CD4-positive, alpha-beta T cell treated with Interleukin-6 for 4 hours (primary cell): Measurements from ENCODE around the gene CCDC146.
"Not testable (repeated sequence)": the region's sequence is repeated elsewhere in the genome, so short reads cannot be mapped to it uniquely, and the experiment has no call there.

Source experiments
- DNase-seq: peaks from one replicate; pipeline ENCODE4 v3.0.0-alpha.2; 2020; ENCODE audit warnings: mixed read lengths

Gene CCDC146

DNA sequence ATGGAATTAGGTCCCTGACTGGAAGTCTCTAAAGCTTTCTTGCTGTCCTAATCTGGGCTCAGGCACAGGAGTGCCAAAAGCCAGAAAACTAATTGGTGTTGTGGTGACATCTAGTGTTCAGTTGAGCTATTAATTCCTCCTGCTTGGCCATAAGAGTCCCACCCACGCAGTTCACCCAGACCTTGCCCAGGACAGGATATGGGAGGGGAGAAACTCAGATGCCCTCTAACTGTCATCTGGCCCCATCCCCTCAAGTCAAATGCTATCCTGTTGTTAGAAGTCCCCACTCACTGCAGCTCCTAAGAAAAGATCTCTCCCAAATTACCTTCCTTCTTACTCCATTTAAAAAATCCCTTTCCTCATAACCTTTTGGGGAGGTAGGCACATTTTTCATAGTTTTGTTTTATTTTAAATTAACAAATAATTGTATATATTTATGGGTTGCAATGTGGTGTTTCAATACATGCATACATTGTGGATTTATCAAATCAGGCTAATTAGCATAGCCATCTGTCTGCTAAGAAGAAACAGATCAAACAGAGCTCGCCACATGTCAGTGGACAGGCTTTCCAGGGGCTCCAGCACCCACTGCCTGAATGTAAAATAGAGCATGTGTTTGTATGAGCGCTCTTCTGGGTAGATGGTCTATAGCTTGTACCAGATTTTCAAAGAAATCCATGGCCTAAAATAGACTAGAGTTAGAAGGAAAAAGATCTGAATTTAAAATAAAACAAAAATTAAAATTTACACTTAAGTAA is 209.7 kb downstream of the CCDC146 start:
- peak; percentile 48 for DNase-seq

DNA sequence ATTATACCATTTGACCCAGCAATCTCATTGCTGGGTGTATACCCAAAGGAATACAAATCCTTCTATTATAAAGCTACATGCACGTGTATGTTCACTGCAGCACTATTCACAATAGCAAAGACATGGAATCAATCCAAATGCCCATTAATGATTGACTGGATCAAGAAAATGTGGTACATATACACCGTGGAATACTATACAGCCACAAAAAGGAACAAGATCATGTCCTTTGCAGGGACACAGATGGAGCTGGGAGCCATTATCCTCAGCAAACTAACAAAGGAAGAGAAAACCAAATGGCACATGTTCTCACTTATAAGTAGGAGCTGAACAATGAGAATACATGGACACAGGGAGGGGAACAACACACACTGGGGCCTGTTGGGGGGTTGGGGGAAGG is 211.6 kb downstream of the CCDC146 start:
- DNase-seq, result not testable (repeated sequence)

DNA sequence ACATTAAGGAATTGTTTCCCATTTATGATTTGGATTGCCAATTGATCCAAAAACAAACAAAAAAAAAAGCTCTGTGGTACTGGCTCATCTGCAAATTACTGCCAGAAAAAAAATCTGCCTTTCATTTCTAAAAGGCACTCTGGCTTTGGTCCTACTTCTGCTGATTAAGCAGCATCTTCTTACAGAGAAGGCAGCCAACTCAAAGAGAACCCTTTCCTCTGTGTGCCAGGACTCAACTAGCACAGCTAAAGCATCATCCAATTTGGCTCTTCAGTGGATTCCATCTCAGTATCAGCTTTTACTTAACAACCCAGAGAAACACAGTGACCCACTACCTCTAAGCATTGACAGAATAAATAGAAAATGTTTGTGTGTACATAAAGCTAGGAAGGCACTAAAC is 213.2 kb downstream of the CCDC146 start:
- DNase-seq, result no peak

DNA sequence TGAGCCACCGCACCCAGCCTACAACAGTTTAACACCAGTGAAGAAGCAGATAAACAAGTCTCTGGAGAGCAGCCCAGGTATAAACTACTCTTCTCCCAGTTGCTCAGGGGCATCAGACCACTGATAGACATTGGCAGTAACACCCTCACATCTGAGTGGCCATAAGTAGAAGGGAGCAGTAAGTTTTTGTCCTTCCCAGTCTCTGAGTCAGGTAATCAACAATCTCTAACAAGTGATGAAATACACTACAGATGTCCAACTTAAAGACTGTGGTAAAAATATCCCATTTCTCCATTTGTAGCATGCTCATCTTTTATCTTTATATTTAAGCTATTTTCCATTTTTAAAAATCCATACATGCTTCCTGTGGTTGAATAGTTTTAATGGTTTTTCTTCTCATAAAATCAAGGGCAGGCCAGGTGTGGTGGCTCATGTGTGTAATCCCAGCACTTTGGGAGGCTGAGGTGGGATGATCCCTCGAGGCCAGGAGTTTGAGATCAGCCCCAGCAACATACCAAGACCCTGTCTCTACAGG is 215.1 kb downstream of the CCDC146 start:
- DNase-seq, result no peak

DNA sequence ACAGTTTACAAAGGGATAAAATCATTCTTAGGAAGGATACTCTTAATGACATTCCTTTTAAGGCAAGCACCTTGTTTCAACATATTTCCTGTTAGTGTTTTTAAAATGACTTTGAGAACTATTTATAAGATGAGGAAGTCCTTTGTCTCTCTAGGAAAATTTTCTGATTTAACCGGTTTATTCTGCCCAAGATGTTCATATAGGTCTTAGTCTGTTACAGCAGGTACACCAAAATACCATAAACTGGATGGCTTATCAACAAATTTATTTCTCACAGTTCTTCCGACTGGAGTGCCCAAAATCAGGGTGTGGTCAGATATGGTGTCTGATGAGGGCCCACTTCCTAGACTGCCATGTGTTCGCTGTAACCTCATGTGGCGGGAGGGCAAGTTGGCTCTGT is 215.8 kb downstream of the CCDC146 start:
- DNase-seq, result no peak

DNA sequence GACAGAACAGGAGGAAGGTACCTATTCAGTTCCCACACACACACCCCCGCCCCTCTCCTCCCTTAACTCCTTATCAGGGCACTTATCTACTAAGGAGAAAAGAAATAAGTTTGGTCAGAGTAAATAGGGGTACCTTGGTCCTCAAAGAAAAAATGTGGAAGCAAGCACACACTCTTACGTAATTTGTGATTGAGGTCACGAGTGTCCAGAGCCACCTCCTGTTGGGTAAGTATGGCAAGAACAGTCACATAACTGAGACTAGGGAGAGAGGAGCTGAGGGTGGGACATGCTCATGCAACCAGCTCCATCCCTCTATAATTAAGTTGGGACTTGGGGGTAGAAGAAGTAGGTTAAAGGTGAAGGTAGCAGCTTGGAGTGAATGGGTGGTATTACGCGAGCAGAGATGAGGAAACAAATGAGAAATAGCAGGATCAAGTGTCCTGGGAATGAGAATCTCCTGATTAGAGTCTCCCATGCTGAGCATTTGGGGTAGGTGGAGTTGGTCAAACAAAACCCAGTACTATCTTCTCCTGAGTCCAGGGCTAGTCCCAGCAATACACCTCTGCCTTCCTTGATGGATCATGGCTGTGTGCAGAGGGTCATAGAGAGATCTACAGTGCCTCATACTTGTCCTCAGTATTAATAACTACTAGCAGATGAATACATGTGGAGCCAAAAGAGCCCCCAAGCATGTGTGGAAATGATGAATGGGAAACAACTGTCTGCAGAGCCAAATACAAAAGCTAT is 216.6 kb downstream of the CCDC146 start:
- DNase-seq, result no peak

DNA sequence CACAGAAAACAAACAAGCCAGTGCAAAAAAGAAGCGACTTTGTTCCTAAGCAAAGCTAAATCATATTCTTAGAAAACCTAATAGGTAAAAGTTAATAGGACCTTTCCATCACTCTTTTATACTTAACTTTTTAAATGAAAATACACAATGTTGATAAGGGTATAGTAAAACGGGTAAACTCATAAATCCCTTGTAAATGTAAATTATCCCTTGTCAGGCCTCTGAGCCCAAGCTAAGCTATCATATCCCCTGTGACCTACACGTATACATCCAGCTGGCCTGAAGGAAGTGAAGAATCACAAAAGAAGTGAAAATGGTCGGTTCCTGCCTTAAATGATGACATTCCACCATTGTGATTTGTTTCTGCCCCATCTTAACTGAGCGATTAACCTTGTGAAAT is 217.3 kb downstream of the CCDC146 start:
- DNase-seq, result no peak
